KG1 (cell line): ENCODE results near the gene ZNF608.

ENCODE experiments used
- DNase-seq: peaks from one replicate; lab custom pipeline; 2025; lab: John Stamatoyannopoulos, UW

ZNF608 gene

DNA sequence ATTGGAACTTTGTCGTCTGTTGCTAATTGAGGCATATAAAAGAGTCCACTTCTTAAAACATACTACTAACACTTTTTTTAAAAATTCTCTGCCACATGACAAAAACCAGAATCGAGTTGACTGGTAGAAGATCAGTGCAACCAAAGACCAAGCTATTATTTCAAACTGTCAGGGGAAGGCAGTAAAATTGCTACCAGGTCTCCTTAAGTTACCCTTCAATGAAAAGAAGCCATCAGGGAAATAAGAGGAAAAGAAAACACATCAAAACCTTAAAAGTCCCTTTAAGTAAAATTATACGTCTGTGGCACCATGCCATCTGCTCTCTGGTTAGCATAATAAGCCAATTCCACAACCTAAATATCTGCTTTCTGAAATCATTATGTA, 9.6 kb downstream of the ZNF608 start:
- no peak for DNase-seq

DNA sequence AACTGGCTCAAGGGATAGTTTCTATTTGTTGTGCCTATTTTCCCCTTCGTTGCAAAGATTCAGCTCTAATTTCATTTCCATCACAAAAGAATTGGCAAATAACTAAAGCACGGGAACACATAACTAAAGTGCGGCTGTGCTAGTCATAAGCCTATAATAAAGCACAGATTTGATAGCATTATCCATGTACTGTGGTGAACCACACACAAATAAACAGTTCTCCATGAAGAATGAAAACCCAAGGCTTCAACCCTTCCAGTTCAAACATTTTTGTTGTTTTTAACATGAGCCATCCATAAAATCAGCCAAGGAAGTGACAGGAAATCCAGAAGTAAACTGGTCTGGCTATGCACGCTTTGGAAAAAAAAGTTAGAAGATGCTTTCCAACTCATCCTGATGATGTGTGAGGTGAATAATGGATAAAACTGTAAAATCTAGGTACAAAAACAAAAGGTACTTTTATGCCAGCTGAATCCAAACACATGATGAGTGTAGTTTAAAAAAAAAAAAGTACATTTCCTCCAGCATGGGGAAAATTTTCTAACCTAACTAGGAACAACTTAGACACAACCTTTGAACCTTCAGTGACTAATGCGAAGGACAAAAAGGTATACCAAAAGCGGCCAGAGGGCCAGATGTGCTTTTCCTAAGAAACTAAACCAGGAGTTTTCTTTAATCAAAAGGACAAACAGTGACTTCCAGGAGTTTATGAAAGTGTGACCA, 10.2 kb downstream of the ZNF608 start:
- no peak for DNase-seq

DNA sequence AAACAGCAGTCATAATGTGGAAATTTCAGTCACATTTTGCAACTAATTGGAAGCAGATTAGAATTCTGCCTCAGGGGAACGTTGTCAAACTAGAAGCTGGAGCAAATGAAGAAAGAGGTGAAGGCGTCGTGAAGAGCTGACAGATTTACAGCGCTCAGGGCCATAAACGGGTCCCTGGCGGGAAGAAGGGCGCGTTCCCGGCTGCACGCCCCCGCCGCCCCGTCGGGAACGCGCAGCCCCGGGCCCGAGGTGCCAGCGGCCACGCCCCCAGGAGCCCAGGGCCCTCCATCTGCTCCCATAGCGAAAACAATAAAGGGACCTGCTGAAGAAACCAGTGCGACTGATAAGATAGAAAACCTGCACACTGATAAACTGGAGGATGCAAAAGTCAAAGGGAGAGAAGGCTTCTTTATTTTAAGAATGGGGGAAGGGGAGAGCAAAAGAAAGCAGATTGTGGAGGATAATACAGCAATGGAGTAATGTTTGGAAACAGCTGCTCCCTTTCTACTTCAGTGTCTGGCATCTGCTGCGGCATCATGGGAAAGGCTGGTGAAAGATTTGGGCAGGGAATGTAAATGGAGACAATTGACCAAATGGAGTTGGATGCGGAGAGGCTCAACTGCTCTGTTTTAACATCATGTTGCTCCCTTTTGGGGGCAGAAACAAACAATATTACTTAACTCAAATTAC, 11.1 kb downstream of the ZNF608 start:
- no peak for DNase-seq

DNA sequence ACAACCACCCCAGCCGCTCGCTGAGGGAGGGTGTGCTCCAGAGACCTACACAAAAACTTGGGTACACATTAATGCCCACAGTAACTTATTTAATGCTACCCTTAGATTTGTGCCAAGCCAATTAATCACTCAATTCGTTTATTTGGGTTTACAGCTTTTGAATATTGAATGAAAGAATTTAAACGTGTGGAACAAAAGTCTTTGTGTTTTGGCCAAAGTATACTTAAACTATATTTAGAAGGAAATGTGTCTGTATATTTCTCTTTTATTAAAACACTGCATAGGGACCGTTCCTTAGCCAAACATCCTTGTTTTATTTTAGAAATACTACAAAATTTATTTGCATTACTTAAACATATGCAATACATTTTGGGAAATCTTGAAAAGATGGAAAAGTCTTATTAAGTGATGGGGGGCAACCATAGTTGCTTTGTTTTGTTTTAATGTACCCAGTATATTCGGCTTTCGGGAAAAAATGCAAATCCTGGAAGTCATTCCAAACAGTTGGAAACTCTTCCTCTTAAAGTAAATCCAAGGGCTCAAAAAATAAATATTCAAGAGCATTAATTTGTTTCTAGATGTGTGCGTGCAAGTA, 11.8 kb downstream of the ZNF608 start:
- DNase-seq = no peak

DNA sequence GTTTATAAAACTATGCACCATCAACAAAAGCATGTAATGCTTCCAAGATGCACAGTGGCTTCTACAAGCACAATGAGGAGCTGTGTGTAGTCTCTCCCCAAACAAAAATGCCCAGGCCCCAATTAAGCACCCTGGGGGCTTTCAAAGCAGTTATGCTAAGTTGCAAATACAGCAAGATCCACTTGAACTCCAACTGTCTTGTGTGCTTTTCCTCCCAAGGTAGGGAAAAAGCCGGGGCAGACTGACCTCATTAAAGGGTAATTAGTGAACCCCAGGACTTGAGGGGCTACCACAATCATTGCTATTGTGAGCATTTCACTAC, 13.1 kb downstream of the ZNF608 start:
- no peak for DNase-seq

DNA sequence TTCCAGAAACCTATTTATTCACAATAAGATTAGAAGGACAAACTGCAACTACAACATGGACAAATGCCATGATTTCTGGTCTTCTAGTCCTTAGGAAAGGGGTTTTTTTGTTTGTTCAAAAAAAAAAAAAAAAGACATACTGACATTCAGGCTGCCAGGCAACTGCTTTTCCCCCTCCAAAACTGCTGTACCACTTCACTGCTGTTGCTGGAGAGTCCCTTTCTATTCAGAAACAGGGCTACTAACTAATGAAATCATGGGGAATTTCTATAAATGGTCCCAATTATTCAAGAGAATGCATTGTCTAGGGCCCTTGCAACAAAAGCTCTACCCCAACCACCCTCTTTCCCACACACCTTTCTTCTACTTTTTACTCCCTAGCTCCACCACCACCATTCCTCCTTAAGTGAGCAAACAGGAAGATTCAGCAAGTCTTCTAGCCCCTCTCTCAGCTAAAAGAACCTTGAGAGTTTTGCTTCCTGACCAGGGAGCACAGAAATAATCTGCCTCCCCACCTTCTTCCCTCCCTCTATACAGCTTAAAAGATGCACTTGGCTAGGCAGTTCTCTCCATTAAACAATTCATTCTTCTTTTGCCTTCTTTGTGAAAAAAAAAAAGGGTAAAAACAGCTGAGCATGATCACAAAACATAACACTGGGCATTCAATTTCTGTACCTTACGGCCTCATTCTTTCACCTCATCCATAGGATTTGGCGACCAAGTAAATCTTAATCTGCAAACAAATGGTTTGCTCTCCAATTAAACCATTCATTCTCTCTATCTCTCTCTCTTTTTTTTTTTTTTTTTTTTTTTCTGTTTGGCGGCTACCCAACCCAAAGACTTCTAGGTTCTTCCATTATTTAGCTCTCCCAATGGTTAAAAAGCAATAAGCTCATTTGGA, 13.8 kb downstream of the ZNF608 start:
- DNase-seq = no peak

DNA sequence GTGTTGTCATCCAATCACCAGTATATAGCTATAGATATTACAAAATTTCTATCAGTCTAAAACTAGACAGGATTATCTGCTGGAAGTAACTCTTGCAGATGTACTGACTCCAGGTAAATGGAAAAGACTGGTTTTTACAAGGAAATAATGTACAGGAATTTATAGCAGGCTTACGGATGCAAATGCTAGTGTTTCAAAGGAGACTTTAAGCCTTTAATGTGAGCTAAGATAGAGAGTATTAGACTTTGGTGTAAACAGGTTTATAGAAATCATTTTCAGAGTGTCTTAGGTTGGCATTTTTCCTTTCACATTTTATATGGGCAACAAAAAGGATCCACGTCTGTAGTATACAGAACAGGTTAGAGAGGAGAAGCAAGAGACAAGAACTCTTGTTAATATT, 16.1 kb downstream of the ZNF608 start:
- no peak for DNase-seq

DNA sequence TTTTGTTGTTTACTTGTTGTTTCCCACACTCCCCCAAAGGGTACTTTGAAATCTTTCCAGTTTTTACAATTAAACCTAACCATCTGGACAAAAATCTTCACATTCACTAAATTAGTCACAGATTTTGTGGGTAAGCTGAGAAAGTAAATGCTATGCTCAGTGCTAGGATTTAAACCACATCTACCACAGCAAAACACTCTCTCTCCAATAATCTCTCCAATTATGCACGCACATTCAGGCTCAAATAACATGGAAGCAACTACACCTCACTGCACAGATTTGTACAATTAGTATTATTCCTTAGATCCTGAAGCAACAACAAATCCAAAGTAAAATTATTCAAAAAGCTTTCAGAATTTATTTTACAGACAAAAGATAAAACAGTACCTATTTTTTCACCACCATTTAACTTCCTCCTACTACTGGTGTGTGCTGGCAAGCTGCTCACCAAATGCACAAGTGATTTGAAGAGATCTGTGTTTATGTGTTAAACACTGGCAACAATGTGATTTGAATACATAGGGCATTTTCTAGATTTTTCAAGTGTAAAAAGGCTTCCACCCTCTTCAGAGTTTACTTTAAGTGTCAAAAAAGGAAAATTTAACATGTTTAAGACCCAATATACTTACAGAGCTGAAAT, 16.6 kb downstream of the ZNF608 start:
- DNase-seq = no peak

DNA sequence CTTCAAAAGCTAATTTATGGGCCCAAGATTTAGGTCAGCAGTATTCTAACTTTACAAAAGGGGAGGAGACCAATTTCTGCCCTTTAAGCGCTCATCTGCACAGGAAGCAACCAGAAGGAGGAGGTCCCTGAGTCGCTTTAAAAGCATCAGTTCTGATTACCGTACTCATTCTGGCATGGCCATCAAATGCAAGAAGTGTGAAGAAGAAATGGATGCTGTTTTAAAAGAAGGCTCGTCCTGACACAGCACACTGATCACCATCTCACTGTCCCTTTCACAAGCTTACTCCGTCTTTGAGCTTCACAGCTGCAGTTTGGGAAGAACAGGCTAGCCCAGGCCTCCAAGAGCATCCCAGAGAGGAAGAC, 17.5 kb downstream of the ZNF608 start:
- no peak for DNase-seq

DNA sequence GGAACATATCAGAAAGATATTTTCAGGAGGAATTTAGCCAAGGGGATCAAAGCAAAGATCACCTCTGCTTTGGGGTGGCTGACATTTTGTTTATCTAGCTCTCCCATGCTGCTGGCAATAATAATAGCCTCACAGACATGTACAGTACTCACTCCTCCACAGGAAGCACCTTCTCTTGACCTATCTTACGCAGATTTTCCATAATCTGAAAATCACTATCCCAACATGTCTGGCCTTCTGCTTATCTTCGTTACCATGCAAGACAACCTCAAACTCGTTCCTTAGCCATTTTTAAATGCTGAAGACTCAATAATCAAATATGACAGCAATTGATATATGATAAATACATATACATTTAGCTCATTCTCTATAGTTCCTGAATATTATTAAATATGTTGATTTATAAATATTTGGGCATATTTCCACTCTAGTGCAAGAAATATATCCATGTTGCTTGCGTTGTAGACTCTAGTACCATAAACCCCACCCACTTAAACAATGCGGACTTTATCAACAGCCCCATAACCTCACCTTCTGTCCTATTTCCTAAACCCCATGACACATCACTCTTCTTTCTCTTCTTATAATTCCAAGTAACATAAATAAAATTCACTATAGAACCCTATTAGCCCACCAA, 18.0 kb downstream of the ZNF608 start:
- no peak for DNase-seq

DNA sequence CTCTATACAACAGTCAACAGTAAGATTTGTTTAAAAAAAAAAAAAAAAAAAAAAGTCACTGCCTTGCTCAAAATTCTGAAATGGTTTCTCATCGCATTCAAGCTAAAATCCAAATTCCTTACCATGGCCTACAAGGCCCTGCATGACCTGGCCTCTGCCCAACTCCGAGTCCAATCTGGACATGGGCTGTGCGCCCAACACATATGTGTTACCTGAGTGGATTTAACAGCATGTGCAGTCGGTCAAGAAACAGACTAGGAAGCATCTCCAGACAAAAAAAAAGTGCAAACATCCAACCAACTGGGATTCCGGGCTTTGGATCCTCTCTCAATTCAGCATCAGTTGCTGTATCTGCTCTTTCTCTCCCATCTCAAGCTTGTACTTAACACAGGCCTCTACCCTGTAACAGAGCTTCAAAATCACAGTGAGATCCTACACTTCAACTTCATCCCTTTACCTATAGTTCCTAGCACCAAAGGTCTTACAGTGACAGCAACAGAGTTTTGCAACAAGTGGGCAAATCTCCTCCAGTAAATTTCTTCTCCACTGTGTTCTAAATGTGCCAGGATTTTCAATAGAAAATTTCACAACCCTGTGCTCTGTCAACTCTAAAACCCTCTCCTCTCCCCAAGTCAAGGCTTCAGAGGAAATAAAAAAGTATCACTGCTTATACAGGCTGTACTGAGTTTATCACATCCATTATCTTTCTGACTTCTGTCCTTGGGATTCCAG, 19.6 kb downstream of the ZNF608 start:
- no peak for DNase-seq

DNA sequence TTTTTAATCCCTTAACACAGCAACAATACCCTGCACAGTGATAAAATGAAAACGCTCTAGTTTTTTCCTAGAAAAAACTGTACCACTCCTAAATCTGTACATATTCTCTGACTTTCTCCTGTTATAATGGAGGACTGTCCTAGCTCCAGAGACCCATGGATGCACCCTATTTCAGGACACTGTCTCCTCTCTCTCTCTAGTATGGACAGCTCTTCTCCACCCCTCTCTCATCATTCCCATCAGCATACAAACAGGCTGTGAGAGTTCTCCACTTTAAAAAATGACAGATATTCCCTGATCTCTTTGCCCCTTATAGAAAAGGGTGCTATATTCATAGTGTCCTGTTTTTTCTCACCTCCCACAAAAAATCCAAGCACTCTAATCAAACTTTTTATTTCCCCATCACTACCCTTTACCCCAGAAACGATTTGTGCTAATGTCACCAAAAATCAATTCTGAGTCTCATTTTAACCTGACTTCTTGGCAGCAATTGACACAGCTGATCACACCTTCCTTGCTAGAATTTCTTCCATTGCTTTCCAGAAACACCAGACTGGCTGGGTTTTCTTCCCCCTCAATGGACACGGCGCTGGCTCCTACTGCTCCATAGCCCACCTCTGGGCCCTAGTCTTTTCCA, 20.7 kb downstream of the ZNF608 start:
- no peak for DNase-seq

DNA sequence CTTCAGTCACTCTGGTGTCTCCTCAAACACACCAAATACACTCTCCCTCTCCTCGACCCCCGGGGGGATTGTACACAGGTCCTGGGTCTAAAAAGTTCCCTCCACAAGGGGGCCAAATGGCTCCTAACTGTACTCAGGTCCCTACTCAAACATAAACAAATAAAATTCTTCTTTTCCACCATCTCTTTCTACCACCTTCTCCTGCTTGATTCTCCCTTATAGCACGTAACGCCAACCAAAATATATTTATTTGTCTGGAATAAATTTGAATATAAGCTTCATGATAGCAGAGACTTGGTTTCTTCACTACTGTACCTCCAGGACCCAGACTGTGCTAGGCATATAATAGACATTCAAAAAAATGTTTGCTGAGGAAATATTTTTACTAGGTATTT, 21.4 kb downstream of the ZNF608 start:
- DNase-seq = no peak

DNA sequence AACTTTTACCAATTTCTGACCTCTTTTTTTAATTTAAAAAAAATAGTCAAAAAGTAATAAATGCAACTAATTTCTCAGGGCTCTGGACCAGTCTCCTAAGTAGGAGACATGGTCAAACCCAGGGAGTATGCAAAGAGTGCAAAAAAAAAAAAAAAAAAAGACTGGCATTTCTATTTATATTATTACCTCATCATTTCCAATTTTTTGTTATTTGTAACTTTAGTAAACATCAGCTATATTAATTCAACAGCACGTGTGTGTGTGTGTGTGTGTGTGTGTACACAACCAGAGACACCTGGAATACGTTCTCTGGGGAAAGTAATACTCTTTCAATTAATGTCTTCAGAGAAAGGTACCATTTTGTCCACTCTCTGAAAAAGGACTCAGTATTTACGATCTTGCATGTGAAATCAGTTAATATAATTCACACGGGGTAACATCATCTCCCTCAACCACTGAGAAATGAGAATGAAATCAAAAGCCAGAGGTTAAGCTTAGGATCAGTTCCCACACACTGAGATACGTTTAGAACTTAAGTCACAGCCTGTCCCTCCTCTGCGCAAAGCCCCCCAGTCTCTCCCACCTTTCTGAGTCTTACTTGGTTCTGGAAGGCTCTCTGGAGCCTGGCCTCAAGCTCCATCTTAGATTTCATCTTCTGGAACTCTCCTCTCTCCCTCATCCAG, 21.9 kb downstream of the ZNF608 start:
- DNase-seq = no peak

DNA sequence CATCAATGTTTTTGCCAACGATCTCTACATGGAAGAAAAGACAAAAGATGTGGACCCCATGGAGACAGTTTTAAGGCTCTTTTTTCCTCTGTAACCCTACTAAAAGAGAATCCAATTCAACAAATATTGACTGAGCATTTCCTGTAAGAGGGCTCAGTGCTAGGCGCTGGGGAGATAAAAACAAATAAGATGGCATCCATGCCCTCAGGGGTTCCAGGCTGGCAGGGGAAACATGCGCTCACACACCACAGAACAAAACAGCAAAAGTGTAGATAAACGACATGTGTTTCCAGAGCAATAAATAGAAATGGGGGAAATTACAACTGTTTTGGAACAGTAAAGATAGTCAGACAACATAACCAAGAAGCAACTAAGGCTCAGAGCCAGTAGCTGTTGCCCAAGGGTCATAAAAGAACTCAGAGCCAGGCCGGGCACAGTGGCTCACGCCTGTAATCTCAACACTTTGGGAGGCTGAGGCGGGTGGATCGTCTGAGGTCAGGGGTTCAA, 25.2 kb downstream of the ZNF608 start:
- no peak for DNase-seq

DNA sequence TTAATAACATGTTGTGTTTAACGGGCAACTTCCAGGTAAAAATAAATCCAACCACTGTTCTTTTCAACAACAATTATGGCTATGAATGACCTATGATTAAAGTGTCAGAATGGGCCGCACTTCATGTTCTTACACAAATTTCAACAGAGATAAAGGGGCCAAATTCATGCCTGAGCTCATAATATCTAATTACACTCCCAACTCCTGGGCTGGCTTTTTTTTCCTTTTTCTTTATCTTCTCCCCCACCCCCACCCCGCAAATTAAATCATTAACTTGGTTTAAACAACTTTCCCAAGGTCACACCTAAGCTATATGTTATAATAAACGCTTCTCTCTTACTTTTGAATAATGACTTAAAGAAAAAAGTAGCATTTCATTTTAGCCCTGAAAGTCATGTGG, 25.8 kb downstream of the ZNF608 start:
- no peak for DNase-seq

DNA sequence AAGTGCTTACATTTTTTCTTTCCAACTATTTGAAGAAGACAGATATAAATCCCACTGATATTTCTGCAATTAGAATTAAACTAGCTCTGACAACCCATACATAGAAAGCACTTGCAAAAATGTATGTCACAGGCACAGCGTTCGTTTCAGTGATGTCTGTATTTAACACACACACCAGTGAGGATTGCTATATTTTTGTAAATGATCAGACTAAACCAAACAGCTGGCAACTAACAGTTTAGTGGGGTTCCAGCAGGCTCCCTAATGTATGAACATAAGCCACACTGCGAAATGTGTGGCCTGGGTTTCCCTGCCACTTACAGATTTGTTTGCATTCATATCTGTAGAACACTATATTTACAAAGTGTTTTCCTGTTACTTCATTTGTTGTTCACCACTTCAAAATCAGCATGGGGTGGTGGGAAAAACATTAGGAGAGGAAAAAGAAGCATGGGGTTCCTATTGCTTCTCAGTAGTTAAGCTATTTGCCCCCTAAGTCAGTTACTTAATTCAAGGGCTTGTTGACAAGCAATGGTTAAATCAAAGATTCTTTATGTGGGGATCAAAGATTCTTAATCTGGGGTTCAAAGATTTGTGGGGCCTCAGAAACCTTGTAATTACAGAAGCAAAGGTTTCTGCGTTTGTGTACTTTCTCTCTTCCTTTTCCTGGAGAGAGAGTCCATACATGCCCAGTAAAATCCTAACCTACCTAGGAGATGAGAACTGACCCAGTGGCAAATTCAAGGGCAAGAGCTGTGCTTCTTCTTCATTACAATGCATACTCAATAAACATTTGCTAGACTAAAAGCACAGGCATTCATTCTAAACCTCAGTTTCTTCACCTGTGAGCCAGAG, 27.1 kb downstream of the ZNF608 start:
- DNase-seq = no peak

DNA sequence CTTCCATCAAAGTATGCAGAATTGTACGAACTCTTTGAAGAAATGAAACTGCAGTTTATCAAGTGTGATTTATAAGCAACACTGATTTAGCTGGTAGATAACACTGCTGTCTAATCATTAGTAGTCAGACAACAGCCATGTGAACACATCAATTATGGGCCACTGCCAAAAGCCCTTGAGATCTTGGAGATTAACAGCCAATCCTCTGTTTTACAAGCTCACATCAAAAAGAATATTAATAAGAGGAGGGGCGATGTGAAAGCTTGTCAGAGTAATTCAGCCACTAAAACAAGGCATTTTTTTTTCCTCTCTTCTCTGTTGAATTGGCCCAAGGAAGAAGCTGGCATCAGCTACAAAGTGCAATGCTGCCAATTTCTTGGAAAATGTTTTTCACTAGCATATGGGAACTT, 28.1 kb downstream of the ZNF608 start:
- DNase-seq = no peak

DNA sequence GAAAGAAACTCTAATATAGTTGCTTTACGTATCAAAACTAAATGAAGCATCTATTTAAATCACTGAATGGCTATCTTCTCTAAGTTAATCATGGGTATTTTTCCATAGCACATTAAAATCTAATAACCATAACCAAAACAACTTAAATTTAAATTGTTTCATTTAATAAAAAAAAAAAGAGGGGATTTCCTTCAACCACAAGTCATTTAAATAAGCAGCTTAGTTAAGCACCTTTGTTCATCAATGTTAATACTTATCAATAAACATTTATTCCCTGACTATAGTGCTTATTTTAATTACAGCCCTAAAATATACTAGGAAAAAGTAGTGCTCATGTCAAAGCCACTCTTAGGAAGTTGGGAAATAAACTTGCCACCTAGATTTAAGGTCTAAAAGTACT, 30.3 kb downstream of the ZNF608 start:
- no peak for DNase-seq
